NB4 (cell line): ENCODE measurements around the gene ATM.

Experiments used
- CTCF ChIP-seq: IDR thresholded peaks from one replicate; pipeline ENCODE4 v1.5.1; 2012; ENCODE audit warnings: low read depth, low read length
- MAX ChIP-seq: IDR thresholded peaks from 2 replicates; pipeline ENCODE4 v1.6.1; 2011; ENCODE audit warnings: low read depth, low read length
- POLR2A ChIP-seq: IDR thresholded peaks from 2 replicates; pipeline ENCODE4 v1.6.1; 2011; ENCODE audit warnings: mild to moderate bottlenecking; ENCODE audit not compliant: insufficient read length; ENCODE audit errors: extremely low read depth

- TF ChIP-seq POLR2A (no peak), MAX (no peak), CTCF (no peak)
Observed at GRCh38 chr11:108218912-108219783, 3.7 kb upstream of the ATM start.
